HL-60 (cell line): ENCODE results near the gene PRKCE.

ENCODE experiments used
- DNase-seq, 2 experiments: peaks; one replicate each; pipeline ENCODE4 v3.0.0-alpha.2; 2010 to 2020; ENCODE audit warnings: low read depth in 1 of 2, low spot score in 1 of 2
- H3K27ac ChIP-seq: fragments of 250-450 bp; sonication (Bioruptor Pico); replicated peaks from 2 replicates; pipeline ENCODE4 v1.5.1; 2020; ENCODE audit warnings: mild to moderate bottlenecking, moderate library complexity
- H3K27me3 ChIP-seq: fragments of 250-450 bp; sonication (Bioruptor Pico); 2 replicates; pipeline ENCODE4 v1.5.1; 2021; ENCODE audit warnings: mild to moderate bottlenecking, moderate library complexity; ENCODE audit not compliant: insufficient read depth, poor library complexity, severe bottlenecking
- H3K4me3 ChIP-seq: replicated peaks from 2 replicates; pipeline ENCODE4 v1.5.1; 2011; ENCODE audit warnings: mild to moderate bottlenecking, control low read depth, low read length; ENCODE audit not compliant: insufficient read depth
- GABPA ChIP-seq: IDR thresholded peaks from 2 replicates; pipeline ENCODE4 v1.6.1; 2012; ENCODE audit warnings: low read depth
- POLR2AphosphoS5 ChIP-seq: IDR thresholded peaks from 2 replicates; pipeline ENCODE4 v1.6.1; 2012; ENCODE audit warnings: low read depth
- REST ChIP-seq: IDR thresholded peaks from 2 replicates; pipeline ENCODE4 v1.6.1; 2012; ENCODE audit warnings: low read depth; ENCODE audit not compliant: insufficient replicate concordance
- SPI1 ChIP-seq: IDR thresholded peaks from 2 replicates; pipeline ENCODE4 v1.6.1; 2012; ENCODE audit warnings: low read depth, mild to moderate bottlenecking, borderline replicate concordance
- TF ChIP-seq, protein P1 (sequence below): IDR thresholded peaks from one replicate; pipeline ENCODE4 v1.5.1; 2011; ENCODE audit warnings: low read length, control low read depth, inconsistent platforms; ENCODE audit not compliant: insufficient read depth

The PRKCE gene

GRCh38 chr2:45611020-45611859, 40.2 kb upstream of the PRKCE start, which contains the start of gene SRBD1:
Gene SRBD1 (minus strand): TSS chr2:45611267. CDS start chr2:45605441, 5,826 bp downstream.
- DNase-seq: peak; percentile 93 to 95
- Histone ChIP-seq H3K27me3 (no peaks in the 10 kb centered on the region), H3K27ac (peak within 1 kb of the TSS; percentile 84), H3K4me3 (peak within 1 kb of the TSS; percentile 86)
- peak; percentile 89 for TF ChIP-seq POLR2AphosphoS5
- TF ChIP-seq SPI1: no peak
- TF ChIP-seq REST: peak; percentile 2
- peak; percentile 97 for TF ChIP-seq GABPA
- TF ChIP-seq, protein P1, sequence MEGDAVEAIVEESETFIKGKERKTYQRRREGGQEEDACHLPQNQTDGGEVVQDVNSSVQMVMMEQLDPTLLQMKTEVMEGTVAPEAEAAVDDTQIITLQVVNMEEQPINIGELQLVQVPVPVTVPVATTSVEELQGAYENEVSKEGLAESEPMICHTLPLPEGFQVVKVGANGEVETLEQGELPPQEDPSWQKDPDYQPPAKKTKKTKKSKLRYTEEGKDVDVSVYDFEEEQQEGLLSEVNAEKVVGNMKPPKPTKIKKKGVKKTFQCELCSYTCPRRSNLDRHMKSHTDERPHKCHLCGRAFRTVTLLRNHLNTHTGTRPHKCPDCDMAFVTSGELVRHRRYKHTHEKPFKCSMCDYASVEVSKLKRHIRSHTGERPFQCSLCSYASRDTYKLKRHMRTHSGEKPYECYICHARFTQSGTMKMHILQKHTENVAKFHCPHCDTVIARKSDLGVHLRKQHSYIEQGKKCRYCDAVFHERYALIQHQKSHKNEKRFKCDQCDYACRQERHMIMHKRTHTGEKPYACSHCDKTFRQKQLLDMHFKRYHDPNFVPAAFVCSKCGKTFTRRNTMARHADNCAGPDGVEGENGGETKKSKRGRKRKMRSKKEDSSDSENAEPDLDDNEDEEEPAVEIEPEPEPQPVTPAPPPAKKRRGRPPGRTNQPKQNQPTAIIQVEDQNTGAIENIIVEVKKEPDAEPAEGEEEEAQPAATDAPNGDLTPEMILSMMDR: no peak

DNA sequence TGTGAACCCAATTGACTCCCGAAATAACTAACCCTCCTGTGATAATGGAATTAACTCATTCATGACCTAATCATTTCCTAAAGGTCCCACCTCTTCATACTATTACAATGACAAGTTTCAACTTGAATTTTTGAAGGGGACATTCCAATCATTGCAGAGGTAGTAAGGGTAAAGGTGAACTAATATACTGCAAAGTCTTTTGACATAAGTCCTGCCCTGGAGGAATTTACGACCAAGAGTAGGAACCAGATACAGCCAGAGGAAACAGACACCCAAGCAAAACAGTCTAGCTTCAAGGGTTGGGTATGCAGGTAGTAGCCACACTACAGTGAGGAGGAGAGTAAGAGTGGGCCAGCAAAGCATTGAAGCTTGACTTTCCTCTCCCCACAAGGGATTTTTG, 39.2 kb upstream of the PRKCE start:
- DNase-seq: no peak
- H3K4me3 ChIP-seq: no peak overlapping the region
- no peak for TF ChIP-seq POLR2AphosphoS5
- no peak for TF ChIP-seq GABPA
- TF ChIP-seq, protein P1: no peak
- no peak for TF ChIP-seq SPI1
- no peak for TF ChIP-seq REST
- H3K27me3 ChIP-seq: no peaks in the 10 kb centered on the region
- no peak overlapping the region for H3K27ac ChIP-seq

DNA sequence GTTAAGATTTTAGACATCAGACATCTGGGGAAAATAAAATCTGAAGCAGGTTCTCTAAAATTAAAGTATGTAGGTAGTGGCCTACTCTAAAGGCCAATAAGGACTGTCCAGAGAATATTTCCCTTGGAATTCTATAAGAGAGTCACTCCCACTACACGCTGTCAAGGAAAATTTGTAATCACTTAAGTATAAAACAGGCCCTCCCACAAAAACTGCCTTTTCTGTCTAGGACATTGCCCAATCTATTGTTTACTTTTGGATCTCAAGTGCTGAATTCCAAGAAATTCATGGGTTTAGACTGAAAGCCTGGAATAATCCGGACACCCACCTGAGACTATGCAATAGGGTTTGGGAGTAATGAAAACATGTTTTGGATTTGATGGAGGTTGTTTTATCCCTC, 38.7 kb upstream of the PRKCE start:
- DNase-seq: no peak
- Histone ChIP-seq H3K27me3 (no peaks in the 10 kb centered on the region), H3K27ac (no peak overlapping the region), H3K4me3 (no peak overlapping the region)
- TF ChIP-seq SPI1 (no peak), REST (no peak), GABPA (no peak), POLR2AphosphoS5 (no peak)
- TF ChIP-seq, protein P1: no peak
